Nephron (organoid): Measurements from ENCODE around the gene MT2A.
A peak's percentile ranks its signal among the peaks of the same experiment; 100 is the strongest.

ENCODE experiments used
- H3K27ac Mint-ChIP-seq, 3 experiments: 2 replicates each; pipeline ENCODE4 v1.8.0; 2020; ENCODE audit warnings: mixed read lengths in 3 of 3, mild to moderate bottlenecking in 2 of 3, moderate library complexity in 1 of 3
- H3K27me3 Mint-ChIP-seq: 2 replicates; pipeline ENCODE4 v1.8.0; 2021; ENCODE audit warnings: low read depth, mild to moderate bottlenecking, moderate library complexity, mixed read lengths
- H3K36me3 Mint-ChIP-seq: 2 replicates; pipeline ENCODE4 v1.8.0; 2020; ENCODE audit warnings: low read depth, mixed read lengths
- H3K4me1 Mint-ChIP-seq: 2 replicates; pipeline ENCODE4 v1.8.0; 2020; ENCODE audit warnings: mixed read lengths
- H3K4me3 Mint-ChIP-seq, 3 experiments: 2 replicates each; pipeline ENCODE4 v1.8.0; 2020; ENCODE audit warnings: mild to moderate bottlenecking in 3 of 3, mixed read lengths in 3 of 3, moderate library complexity in 2 of 3
- H3K9me3 Mint-ChIP-seq: 2 replicates; pipeline ENCODE4 v1.8.0; 2020; ENCODE audit warnings: mixed read lengths
- CTCF ChIP-seq, 3 experiments: fragments of 200-600 bp; sonication (generic); IDR thresholded peaks; one replicate each; pipeline ENCODE4 v1.5.0; 2021; ENCODE audit warnings: antibody characterized with exemption in 3 of 3; ENCODE audit not compliant: unreplicated experiment in 3 of 3

The MT2A gene

GRCh38 chr16:56608876-56609462 is 585 bp downstream of the MT2A start:
- peaks cover 41% of the 10 kb centered on the region for H3K27me3 Mint-ChIP-seq
- H3K36me3 Mint-ChIP-seq = no peaks in the 10 kb centered on the region
- H3K9me3 Mint-ChIP-seq = no peaks in the 10 kb centered on the region
- H3K4me1 Mint-ChIP-seq = peaks cover 50% of the 10 kb centered on the region
- peak overlapping the region; percentile 46 to 95 (median 85) for H3K27ac Mint-ChIP-seq
- no peak for TF ChIP-seq CTCF (IDR thresholded peaks at IDR 0.05; ENCODE audit: unreplicated experiment in 3 of 3)
- peak overlapping the region; percentile 84 to 88 (median 86) for H3K4me3 Mint-ChIP-seq

GRCh38 chr16:56609463-56609921 is 1.1 kb downstream of the MT2A start:
- Mint-ChIP-seq H3K27ac (peak overlapping the region; percentile 46 to 95 (median 85)), H3K36me3 (no peaks in the 10 kb centered on the region), H3K9me3 (no peaks in the 10 kb centered on the region), H3K4me1 (peaks cover 50% of the 10 kb centered on the region), H3K4me3 (peak overlapping the region; percentile 84 to 88 (median 86)), H3K27me3 (peaks cover 44% of the 10 kb centered on the region)
- TF ChIP-seq CTCF (IDR thresholded peaks at IDR 0.05; ENCODE audit: unreplicated experiment in 3 of 3) = no peak

GRCh38 chr16:56610017-56610608 is 1.7 kb downstream of the MT2A start:
- Mint-ChIP-seq H3K36me3 (no peaks in the 10 kb centered on the region), H3K27me3 (peaks cover 47% of the 10 kb centered on the region), H3K4me1 (peaks cover 50% of the 10 kb centered on the region), H3K27ac (peak overlapping the region; percentile 14 to 48 (median 47)), H3K4me3 (peak overlapping the region; percentile 84 to 88 (median 86)), H3K9me3 (no peaks in the 10 kb centered on the region)
- TF ChIP-seq CTCF (IDR thresholded peaks at IDR 0.05; ENCODE audit: unreplicated experiment in 3 of 3) = no peak

- Mint-ChIP-seq H3K9me3 (no peaks in the 10 kb centered on the region), H3K4me3 (peak overlapping the region; percentile 47 to 77 (median 55)), H3K27me3 (peaks cover 45% of the 10 kb centered on the region), H3K27ac (peak overlapping the region; percentile 14 to 48 (median 47)), H3K4me1 (peaks cover 50% of the 10 kb centered on the region), H3K36me3 (no peaks in the 10 kb centered on the region)
- no peak for TF ChIP-seq CTCF (IDR thresholded peaks at IDR 0.05; ENCODE audit: unreplicated experiment in 3 of 3)
These were observed 2.3 kb downstream of the MT2A start for GRCh38 chr16:56610609-56611111.

- no peak for TF ChIP-seq CTCF (IDR thresholded peaks at IDR 0.05; ENCODE audit: unreplicated experiment in 3 of 3)
- Mint-ChIP-seq H3K4me3 (peak overlapping the region in 2 of 3 experiments; percentile 13 to 42), H3K36me3 (no peaks in the 10 kb centered on the region), H3K27me3 (peaks cover 47% of the 10 kb centered on the region), H3K27ac (peak overlapping the region in 2 of 3 experiments; percentile 14 to 29), H3K9me3 (no peaks in the 10 kb centered on the region), H3K4me1 (peaks cover 47% of the 10 kb centered on the region)
These were observed 3.0 kb downstream of the MT2A start for GRCh38 chr16:56611281-56611833.
